ENCODE measurements around the gene ATG7.

DNA sequence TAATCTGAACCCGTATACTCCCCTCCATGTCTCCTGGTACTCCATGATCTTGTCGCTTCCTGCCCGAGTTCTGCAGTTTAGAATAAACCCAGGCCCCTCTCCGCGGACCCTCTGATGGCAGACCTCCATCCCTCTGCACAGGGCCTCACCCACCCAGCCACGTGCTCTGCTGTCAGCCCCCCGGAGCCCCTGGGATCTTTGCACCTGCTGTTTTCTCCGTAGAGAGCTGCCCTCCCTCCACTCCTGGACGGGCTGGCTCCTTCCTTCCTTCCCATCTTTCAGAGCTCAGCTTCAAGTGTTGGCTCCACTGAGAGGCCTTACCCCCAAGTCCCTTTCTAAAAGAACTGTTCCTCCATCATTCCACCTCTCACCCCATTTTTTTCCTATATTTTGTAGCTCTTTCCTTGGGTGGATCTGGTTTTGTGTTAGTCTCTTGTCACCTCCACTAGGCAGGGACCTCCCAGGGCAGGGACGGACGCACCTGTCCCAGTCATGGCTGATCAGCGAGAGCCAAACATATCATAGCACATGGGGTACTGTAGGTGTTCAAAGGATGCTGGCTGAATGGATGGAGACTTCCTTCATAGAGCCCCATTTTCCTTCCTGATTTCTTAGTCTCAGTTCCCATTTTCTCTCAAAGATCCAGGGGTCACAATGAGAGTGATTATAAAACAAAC is 264.9 kb downstream of the ATG7 start:
- TF ChIP-seq CTCF (IDR thresholded peaks at IDR 0.05) (no peak), POLR2A (IDR thresholded peaks at IDR 0.05) (no peak)

All from heart left ventricle (tissue), 13 donors.